ENCODE data around the gene GRM7. TPM values are rescaled to one million over a fixed set of nuclear protein-coding genes. Genes with fewer than 3 reads are reported as not detected.

The GRM7 gene
- not detected for total RNA-seq

GRCh38 chr3:6860954-6861624 is at the start of gene GRM7:
GRM7 (plus strand) TSS chr3:6861115.
- Mint-ChIP-seq H3K4me1 (no peaks in the 10 kb centered on the region), H3K27ac (no peak within 1 kb of the TSS), H3K36me3 (ENCODE audit: low read depth) (no peaks in the 10 kb centered on the region), H3K27me3 (peaks cover 9% of the 10 kb centered on the region), H3K9me3 (peaks cover 2% of the 10 kb centered on the region), H3K4me3 (no peak within 1 kb of the TSS)
- DNase-seq: no peak
- CTCF ChIA-PET: no interaction called here
- POLR2A ChIA-PET: no interaction called here

- POLR2A ChIA-PET: no interaction called here
- no peak overlapping the region for H3K27ac Mint-ChIP-seq
- CTCF ChIA-PET: no interaction called here
- no peak for DNase-seq
- H3K4me3 Mint-ChIP-seq: no peak overlapping the region
- H3K9me3 Mint-ChIP-seq: peaks cover 3% of the 10 kb centered on the region
- H3K36me3 Mint-ChIP-seq (ENCODE audit: low read depth): no peaks in the 10 kb centered on the region
- no peaks in the 10 kb centered on the region for H3K27me3 Mint-ChIP-seq
- H3K4me1 Mint-ChIP-seq: no peaks in the 10 kb centered on the region
Measured at GRCh38 chr3:6821411-6821810, 39.5 kb upstream of the GRM7 start.

- H3K4me3 Mint-ChIP-seq: no peak overlapping the region
- DNase-seq: no peak
- no peak overlapping the region for H3K27ac Mint-ChIP-seq
- CTCF ChIA-PET: no interaction called here
- no peaks in the 10 kb centered on the region for H3K27me3 Mint-ChIP-seq
- POLR2A ChIA-PET: no interaction called here
- peaks cover 2% of the 10 kb centered on the region for H3K9me3 Mint-ChIP-seq
- H3K36me3 Mint-ChIP-seq (ENCODE audit: low read depth): no peaks in the 10 kb centered on the region
- H3K4me1 Mint-ChIP-seq: no peaks in the 10 kb centered on the region
Measured at GRCh38 chr3:6825524-6825923, 35.4 kb upstream of the GRM7 start.

GRCh38 chr3:6827453-6827852 is 33.5 kb upstream of the GRM7 start:
- Mint-ChIP-seq H3K4me3 (no peak overlapping the region), H3K27ac (no peak overlapping the region), H3K36me3 (ENCODE audit: low read depth) (no peaks in the 10 kb centered on the region), H3K27me3 (no peaks in the 10 kb centered on the region), H3K9me3 (peaks cover 2% of the 10 kb centered on the region), H3K4me1 (no peaks in the 10 kb centered on the region)
- no peak for DNase-seq
- ChIA-PET CTCF (no interaction called here), POLR2A (no interaction called here)

- Mint-ChIP-seq H3K27ac (no peak overlapping the region), H3K27me3 (no peaks in the 10 kb centered on the region), H3K4me1 (no peaks in the 10 kb centered on the region), H3K4me3 (no peak overlapping the region), H3K9me3 (no peaks in the 10 kb centered on the region), H3K36me3 (ENCODE audit: low read depth) (no peaks in the 10 kb centered on the region)
- ChIA-PET POLR2A (no interaction called here), CTCF (no interaction called here)
- DNase-seq: no peak
Measured at GRCh38 chr3:6844723-6845122, 16.2 kb upstream of the GRM7 start.

DNA sequence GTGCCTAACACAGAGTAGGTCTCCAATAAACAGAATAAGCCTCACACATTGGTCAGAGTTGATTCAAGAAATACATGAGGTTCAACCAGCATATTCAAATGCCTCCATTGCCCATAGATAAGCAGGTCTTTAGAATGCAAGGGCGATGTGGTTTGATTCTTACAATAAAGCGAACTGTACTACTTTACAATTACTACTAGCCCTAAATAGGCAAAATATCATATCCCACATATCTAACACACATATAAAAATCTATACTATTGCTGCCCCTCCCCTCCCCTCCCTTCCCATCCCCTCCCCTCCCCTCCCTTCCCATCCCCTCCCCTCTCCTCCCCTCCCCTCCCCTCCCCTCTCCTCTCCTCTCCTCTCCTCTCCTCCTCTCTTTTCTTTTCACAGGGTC is 6.7 kb upstream of the GRM7 start:
- Mint-ChIP-seq H3K36me3 (ENCODE audit: low read depth) (no peaks in the 10 kb centered on the region), H3K4me1 (no peaks in the 10 kb centered on the region)
- CTCF ChIA-PET: no interaction called here

GRCh38 chr3:6857510-6857909 is 3.4 kb upstream of the GRM7 start:
- Mint-ChIP-seq H3K4me1 (no peaks in the 10 kb centered on the region), H3K36me3 (ENCODE audit: low read depth) (no peaks in the 10 kb centered on the region), H3K27ac (no peak overlapping the region), H3K27me3 (peaks cover 4% of the 10 kb centered on the region), H3K9me3 (peaks cover 2% of the 10 kb centered on the region), H3K4me3 (no peak overlapping the region)
- CTCF ChIA-PET: no interaction called here
- POLR2A ChIA-PET: no interaction called here
- no peak for DNase-seq

More for the DNA sequence above, 6.7 kb upstream of the GRM7 start:
- Mint-ChIP-seq H3K4me3 (no peak overlapping the region), H3K27me3 (no peaks in the 10 kb centered on the region), H3K27ac (no peak overlapping the region), H3K9me3 (no peaks in the 10 kb centered on the region)
- DNase-seq: no peak
- POLR2A ChIA-PET: no interaction called here

- Mint-ChIP-seq H3K4me3 (no peak overlapping the region), H3K36me3 (ENCODE audit: low read depth) (no peaks in the 10 kb centered on the region), H3K4me1 (no peaks in the 10 kb centered on the region), H3K9me3 (peaks cover 2% of the 10 kb centered on the region), H3K27me3 (peaks cover 9% of the 10 kb centered on the region), H3K27ac (no peak overlapping the region)
- POLR2A ChIA-PET: no interaction called here
- DNase-seq: no peak
- CTCF ChIA-PET: no interaction called here
Measured at GRCh38 chr3:6860149-6860953, 564 bp upstream of the GRM7 start.

- H3K9me3 Mint-ChIP-seq: peaks cover 2% of the 10 kb centered on the region
- CTCF ChIA-PET: no interaction called here
- POLR2A ChIA-PET: no interaction called here
- H3K27me3 Mint-ChIP-seq: peaks cover 9% of the 10 kb centered on the region
- H3K27ac Mint-ChIP-seq: no peak overlapping the region
- DNase-seq: no peak
- no peaks in the 10 kb centered on the region for H3K4me1 Mint-ChIP-seq
- no peak overlapping the region for H3K4me3 Mint-ChIP-seq
- no peaks in the 10 kb centered on the region for H3K36me3 Mint-ChIP-seq (ENCODE audit: low read depth)
Measured at GRCh38 chr3:6861625-6862000, 698 bp downstream of the GRM7 start.

DNA sequence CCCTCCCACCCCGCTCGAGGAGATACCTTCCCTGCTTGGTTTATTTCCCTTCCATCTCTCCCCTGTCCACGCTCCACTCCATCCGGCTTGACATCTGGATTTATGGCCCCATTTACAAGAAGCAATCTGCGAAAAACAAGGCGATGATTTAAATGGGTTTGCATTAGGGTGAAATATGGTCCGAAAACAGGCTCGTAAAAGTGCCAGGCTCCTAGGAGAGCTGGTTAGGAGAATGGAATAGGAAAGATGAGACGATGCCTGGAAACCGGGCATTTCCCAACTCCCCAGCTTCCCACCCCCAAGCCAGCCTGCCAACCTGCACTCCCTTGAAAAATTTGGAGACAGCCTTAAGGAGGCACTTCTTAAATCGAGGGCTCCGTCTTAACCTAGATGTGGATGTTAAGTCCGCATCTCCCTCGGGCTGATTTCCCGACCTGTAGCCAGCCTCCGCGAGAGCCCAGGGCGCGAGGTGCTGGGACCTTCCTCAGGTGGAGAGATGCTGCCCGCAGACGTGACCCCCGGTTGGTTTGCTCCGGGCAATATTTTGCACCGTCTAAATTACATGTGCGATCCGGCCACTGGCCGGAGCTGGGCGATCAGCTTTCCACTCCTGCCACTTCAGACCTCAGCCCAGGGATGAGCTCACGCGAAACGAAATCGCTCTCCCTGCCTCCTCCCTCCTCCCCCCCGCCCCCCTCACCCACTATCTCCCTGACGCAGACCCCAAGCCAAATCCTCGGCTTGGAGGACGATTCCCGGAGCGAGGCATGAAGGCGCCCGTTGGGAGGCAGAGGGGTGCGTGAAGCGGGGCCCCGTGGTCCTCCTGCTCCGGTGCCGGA is 1.3 kb downstream of the GRM7 start:
- POLR2A ChIA-PET: no interaction called here
- Mint-ChIP-seq H3K4me1 (no peaks in the 10 kb centered on the region), H3K27ac (no peak overlapping the region), H3K9me3 (peaks cover 2% of the 10 kb centered on the region), H3K4me3 (no peak overlapping the region), H3K36me3 (ENCODE audit: low read depth) (no peaks in the 10 kb centered on the region), H3K27me3 (peaks cover 9% of the 10 kb centered on the region)
- DNase-seq: no peak
- CTCF ChIA-PET: no interaction called here

DNA sequence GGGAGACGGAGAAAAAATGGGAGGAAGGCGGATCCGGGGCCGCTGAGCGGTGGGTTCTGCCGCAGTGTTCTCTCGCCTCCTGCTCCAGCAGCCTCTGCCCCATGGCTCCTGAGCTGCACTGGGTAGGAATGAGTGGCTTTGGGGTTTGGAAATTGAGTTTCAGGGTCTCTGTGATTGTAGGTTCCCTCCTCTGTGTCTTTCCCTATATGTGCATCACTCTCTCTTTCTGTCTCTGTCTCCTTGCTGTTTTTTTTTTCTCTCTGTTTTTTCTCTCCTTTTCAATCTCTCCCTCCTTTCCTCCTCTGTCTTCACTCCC is 1.9 kb downstream of the GRM7 start:
- ChIA-PET POLR2A (no interaction called here), CTCF (no interaction called here)
- H3K4me3 Mint-ChIP-seq: no peak overlapping the region
- peaks cover 9% of the 10 kb centered on the region for H3K27me3 Mint-ChIP-seq
- DNase-seq: no peak
- no peaks in the 10 kb centered on the region for H3K4me1 Mint-ChIP-seq
- peaks cover 2% of the 10 kb centered on the region for H3K9me3 Mint-ChIP-seq
- H3K27ac Mint-ChIP-seq: no peak overlapping the region
- no peaks in the 10 kb centered on the region for H3K36me3 Mint-ChIP-seq (ENCODE audit: low read depth)

DNA sequence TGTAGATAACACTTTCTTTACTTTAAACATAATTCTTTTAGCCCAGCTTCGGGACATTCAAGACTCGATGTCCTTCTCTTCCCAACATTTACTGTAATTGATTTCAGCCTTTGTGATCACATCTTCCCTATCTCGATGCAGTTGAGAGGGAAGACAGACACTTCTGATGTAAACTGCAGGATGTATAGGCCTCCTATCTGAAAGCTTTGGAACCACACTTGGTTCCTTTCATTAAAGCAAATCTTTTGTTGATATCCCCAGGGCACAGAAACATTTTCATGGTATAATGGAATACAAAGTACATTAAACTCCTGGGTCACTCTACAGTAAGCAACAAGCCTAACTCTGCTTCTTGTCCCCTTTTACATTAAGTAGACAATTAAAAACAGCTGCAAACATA is 6.4 kb downstream of the GRM7 start:
- H3K36me3 Mint-ChIP-seq (ENCODE audit: low read depth): no peaks in the 10 kb centered on the region
- ChIA-PET POLR2A (no interaction called here), CTCF (no interaction called here)
- DNase-seq: no peak
- peaks cover 8% of the 10 kb centered on the region for H3K9me3 Mint-ChIP-seq
- H3K4me3 Mint-ChIP-seq: no peak overlapping the region
- H3K27me3 Mint-ChIP-seq: peaks cover 5% of the 10 kb centered on the region
- no peak overlapping the region for H3K27ac Mint-ChIP-seq
- H3K4me1 Mint-ChIP-seq: no peaks in the 10 kb centered on the region

DNA sequence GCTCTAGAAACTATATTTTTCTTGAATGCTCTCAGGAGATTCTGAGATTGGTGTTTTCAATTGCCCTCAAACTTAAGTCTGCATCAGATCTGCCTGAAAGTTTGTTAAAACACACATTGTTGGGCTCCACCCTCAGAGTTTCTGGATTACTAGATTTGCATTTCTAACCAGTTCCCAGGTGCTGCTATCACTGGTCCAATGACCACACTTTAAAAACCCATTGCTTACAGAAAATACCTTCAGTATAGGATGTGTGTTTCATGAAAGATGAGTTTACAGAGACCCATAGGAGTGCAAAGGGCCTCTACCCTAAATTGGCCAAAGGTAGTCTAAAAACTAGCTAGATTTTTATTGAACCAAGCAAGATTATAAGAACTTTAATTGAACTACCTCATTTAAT is 17.8 kb downstream of the GRM7 start:
- Mint-ChIP-seq H3K36me3 (ENCODE audit: low read depth) (no peaks in the 10 kb centered on the region), H3K27me3 (no peaks in the 10 kb centered on the region), H3K4me3 (no peak overlapping the region), H3K27ac (no peak overlapping the region), H3K9me3 (no peaks in the 10 kb centered on the region), H3K4me1 (no peaks in the 10 kb centered on the region)
- ChIA-PET CTCF (no interaction called here), POLR2A (no interaction called here)
- DNase-seq: no peak

GRCh38 chr3:6912240-6912639 is 51.3 kb downstream of the GRM7 start:
- Mint-ChIP-seq H3K9me3 (peaks cover 2% of the 10 kb centered on the region), H3K27me3 (no peaks in the 10 kb centered on the region), H3K27ac (no peak overlapping the region), H3K4me3 (no peak overlapping the region), H3K36me3 (ENCODE audit: low read depth) (no peaks in the 10 kb centered on the region), H3K4me1 (no peaks in the 10 kb centered on the region)
- DNase-seq: no peak
- CTCF ChIA-PET: no interaction called here
- POLR2A ChIA-PET: no interaction called here
